Endothelial cell (in vitro differentiated cells): ENCODE measurements around the gene RCHY1. TPM values are rescaled to one million over a fixed set of nuclear protein-coding genes. Genes with fewer than 3 reads are reported as not detected.
A peak's percentile ranks its signal among the peaks of the same experiment; 100 is the strongest.

Experiments used
- DNase-seq: peaks from one replicate; pipeline ENCODE4 v3.0.0; 2021; ENCODE audit warnings: low spot score
- H3K27ac Mint-ChIP-seq: one replicate; pipeline ENCODE4 v1.8.0; 2021; ENCODE audit warnings: mixed read lengths, inconsistent platforms; ENCODE audit not compliant: unreplicated experiment
- H3K27me3 Mint-ChIP-seq: one replicate; pipeline ENCODE4 v1.8.0; 2021; ENCODE audit warnings: mild to moderate bottlenecking, moderate library complexity, mixed read lengths, inconsistent platforms; ENCODE audit not compliant: unreplicated experiment
- H3K36me3 Mint-ChIP-seq: one replicate; pipeline ENCODE4 v1.8.0; 2021; ENCODE audit warnings: mild to moderate bottlenecking, low read depth, mixed read lengths, inconsistent platforms; ENCODE audit not compliant: unreplicated experiment
- H3K4me1 Mint-ChIP-seq: one replicate; pipeline ENCODE4 v1.8.0; 2021; ENCODE audit warnings: mild to moderate bottlenecking, mixed read lengths, inconsistent platforms; ENCODE audit not compliant: unreplicated experiment
- H3K4me3 Mint-ChIP-seq: one replicate; pipeline ENCODE4 v1.8.0; 2021; ENCODE audit warnings: mild to moderate bottlenecking, mixed read lengths, inconsistent platforms; ENCODE audit not compliant: unreplicated experiment
- H3K9me3 Mint-ChIP-seq: one replicate; pipeline ENCODE4 v1.8.0; 2021; ENCODE audit warnings: mixed read lengths, inconsistent platforms; ENCODE audit not compliant: unreplicated experiment
- total RNA-seq: library from RNA; stranded (reverse); fragmentation: NEBNext Ultra II Directional; extraction: Animal tissue kit (Norgen Biotek cat#: 25700); gene quantifications from one replicate; pipeline ENCODE4 v1.2.1, GENCODE V29; 2021; ENCODE audit not compliant: unreplicated experiment
- TF ChIP-seq, protein P1 (sequence below): fragments of 200-600 bp; sonication (generic); IDR thresholded peaks from one replicate; pipeline ENCODE4 v1.5.0; 2021; ENCODE audit warnings: antibody characterized with exemption; ENCODE audit not compliant: unreplicated experiment

Gene RCHY1
- total RNA-seq, 1 donor from 2014 or later, result 40.7 TPM

DNA sequence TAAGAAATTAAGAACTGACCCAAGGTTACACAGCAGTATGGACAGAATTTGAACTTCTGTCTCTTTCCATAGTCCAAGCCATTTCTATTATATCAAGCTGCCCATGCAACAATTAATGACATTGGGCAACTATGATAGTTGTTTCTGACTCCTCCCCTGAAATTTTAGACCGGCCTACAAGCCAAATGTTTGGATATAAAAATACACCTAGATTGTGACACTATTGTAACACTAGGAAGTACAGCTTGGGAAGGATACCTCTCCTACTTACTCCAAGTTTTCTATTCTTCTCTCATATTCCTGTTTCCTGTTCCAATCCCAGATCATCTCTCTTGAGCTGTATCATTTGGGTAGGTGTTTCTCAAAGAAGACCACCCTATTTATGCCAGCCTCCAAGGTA, 43.5 kb downstream of the RCHY1 start:
- Mint-ChIP-seq H3K27me3 (no peaks in the 10 kb centered on the region), H3K9me3 (no peaks in the 10 kb centered on the region), H3K36me3 (no peaks in the 10 kb centered on the region), H3K4me1 (no peaks in the 10 kb centered on the region), H3K4me3 (no peak overlapping the region), H3K27ac (no peak overlapping the region)
- TF ChIP-seq, protein P1, sequence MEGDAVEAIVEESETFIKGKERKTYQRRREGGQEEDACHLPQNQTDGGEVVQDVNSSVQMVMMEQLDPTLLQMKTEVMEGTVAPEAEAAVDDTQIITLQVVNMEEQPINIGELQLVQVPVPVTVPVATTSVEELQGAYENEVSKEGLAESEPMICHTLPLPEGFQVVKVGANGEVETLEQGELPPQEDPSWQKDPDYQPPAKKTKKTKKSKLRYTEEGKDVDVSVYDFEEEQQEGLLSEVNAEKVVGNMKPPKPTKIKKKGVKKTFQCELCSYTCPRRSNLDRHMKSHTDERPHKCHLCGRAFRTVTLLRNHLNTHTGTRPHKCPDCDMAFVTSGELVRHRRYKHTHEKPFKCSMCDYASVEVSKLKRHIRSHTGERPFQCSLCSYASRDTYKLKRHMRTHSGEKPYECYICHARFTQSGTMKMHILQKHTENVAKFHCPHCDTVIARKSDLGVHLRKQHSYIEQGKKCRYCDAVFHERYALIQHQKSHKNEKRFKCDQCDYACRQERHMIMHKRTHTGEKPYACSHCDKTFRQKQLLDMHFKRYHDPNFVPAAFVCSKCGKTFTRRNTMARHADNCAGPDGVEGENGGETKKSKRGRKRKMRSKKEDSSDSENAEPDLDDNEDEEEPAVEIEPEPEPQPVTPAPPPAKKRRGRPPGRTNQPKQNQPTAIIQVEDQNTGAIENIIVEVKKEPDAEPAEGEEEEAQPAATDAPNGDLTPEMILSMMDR, result no peak
- no peak for DNase-seq

- Mint-ChIP-seq H3K36me3 (no peaks in the 10 kb centered on the region), H3K27ac (no peak overlapping the region), H3K4me3 (no peak overlapping the region), H3K27me3 (no peaks in the 10 kb centered on the region), H3K9me3 (no peaks in the 10 kb centered on the region), H3K4me1 (no peaks in the 10 kb centered on the region)
- TF ChIP-seq, protein P1, result no peak
- DNase-seq, result no peak
Measured at GRCh38 chr4:75469896-75470295, 44.3 kb downstream of the RCHY1 start.

GRCh38 chr4:75457365-75457764, 56.8 kb downstream of the RCHY1 start:
- no peak for DNase-seq
- H3K27me3 Mint-ChIP-seq, result peaks cover 4% of the 10 kb centered on the region
- no peak overlapping the region for H3K27ac Mint-ChIP-seq
- H3K9me3 Mint-ChIP-seq, result peaks cover 5% of the 10 kb centered on the region
- H3K4me3 Mint-ChIP-seq, result no peak overlapping the region
- no peaks in the 10 kb centered on the region for H3K36me3 Mint-ChIP-seq
- no peaks in the 10 kb centered on the region for H3K4me1 Mint-ChIP-seq
- TF ChIP-seq, protein P1, result no peak

GRCh38 chr4:75434105-75434504, 80.1 kb downstream of the RCHY1 start:
- TF ChIP-seq, protein P1, result no peak
- Mint-ChIP-seq H3K9me3 (no peaks in the 10 kb centered on the region), H3K4me3 (no peak overlapping the region), H3K27ac (no peak overlapping the region), H3K36me3 (no peaks in the 10 kb centered on the region), H3K27me3 (no peaks in the 10 kb centered on the region), H3K4me1 (peaks cover 9% of the 10 kb centered on the region)
- DNase-seq, result no peak

- H3K36me3 Mint-ChIP-seq, result no peaks in the 10 kb centered on the region
- no peak overlapping the region for H3K27ac Mint-ChIP-seq
- H3K9me3 Mint-ChIP-seq, result no peaks in the 10 kb centered on the region
- no peaks in the 10 kb centered on the region for H3K27me3 Mint-ChIP-seq
- peak; percentile 12 for DNase-seq
- no peak overlapping the region for H3K4me3 Mint-ChIP-seq
- peaks cover 13% of the 10 kb centered on the region for H3K4me1 Mint-ChIP-seq
- TF ChIP-seq, protein P1, result peak; percentile 33
Measured at GRCh38 chr4:75432683-75433082, 81.5 kb downstream of the RCHY1 start.
